Panc1 (cell line): ENCODE data around the gene LRRK1. TPM values are rescaled to one million over a fixed set of nuclear protein-coding genes. Genes with fewer than 3 reads are reported as not detected.

Experiments used
- ATAC-seq: fragments of 200-7000 bp; cut with Tn5 transposase; 2 replicates; pipeline ENCODE4 v1.9.1; 2020; ENCODE audit warnings: mild to moderate bottlenecking, moderate library complexity
- BruUV-seq: library from RNA; stranded (reverse); fragments of 400-500 nt; replicated peaks from 2 replicates; lab custom pipeline; 2021; lab: Mats Ljungman, UMichigan
- CTCF ChIA-PET: fragments of 300-600 bp; sonication (Branson Sonifier 250); formaldehyde crosslinking; loops from one replicate; lab custom pipeline; 2022; ENCODE audit warnings: antibody characterized with exemption; lab: Charles Lee
- POLR2A ChIA-PET: fragments of 300-600 bp; sonication (Branson Sonifier 250); formaldehyde crosslinking; loops from one replicate; lab custom pipeline; 2022; ENCODE audit warnings: antibody characterized with exemption; lab: Charles Lee
- DNase-seq: peaks from one replicate; pipeline ENCODE4 v3.0.0-alpha.2; 2010; ENCODE audit warnings: low read depth, low spot score
- H3K27ac ChIP-seq: 2 replicates; pipeline ENCODE4 v1.5.1; 2011; ENCODE audit warnings: mild to moderate bottlenecking, low read length, inconsistent platforms
- H3K27me3 ChIP-seq: fragments of 200-500 bp; sonication (Bioruptor generic); 2 replicates; pipeline ENCODE4 v1.6.0; 2014; ENCODE audit warnings: low read length, inconsistent platforms; ENCODE audit not compliant: control insufficient read depth, insufficient read depth
- H3K36me3 ChIP-seq: fragments of 200-500 bp; sonication (Bioruptor generic); 2 replicates; pipeline ENCODE4 v1.5.1; 2014; ENCODE audit warnings: inconsistent platforms, mild to moderate bottlenecking, low read length, moderate library complexity; ENCODE audit not compliant: control insufficient read depth, insufficient read depth
- H3K4me1 ChIP-seq: 2 replicates; pipeline ENCODE4 v1.5.1; 2011; ENCODE audit warnings: inconsistent platforms, mild to moderate bottlenecking, low read length, moderate library complexity; ENCODE audit not compliant: control insufficient read depth, insufficient read depth
- H3K4me3 ChIP-seq, 2 experiments: 2 replicates each; pipeline ENCODE4 v1.5.1; 2011 to 2012; ENCODE audit warnings: low read depth in 2 of 2, low read length in 2 of 2, mild to moderate bottlenecking in 2 of 2, inconsistent platforms in 1 of 2, moderate library complexity in 1 of 2
- H3K9me3 ChIP-seq: fragments of 200-500 bp; sonication (Bioruptor generic); 2 replicates; pipeline ENCODE4 v1.5.1; 2014; ENCODE audit warnings: low read depth, mild to moderate bottlenecking, inconsistent platforms, low read length, moderate library complexity; ENCODE audit not compliant: control insufficient read depth, insufficient read depth
- CTCF ChIP-seq: fragments of 450-650 bp; IDR thresholded peaks from 2 replicates; pipeline ENCODE4 v1.5.1; 2017; ENCODE audit warnings: mild to moderate bottlenecking
- POLR2AphosphoS5 ChIP-seq: IDR thresholded peaks from 2 replicates; pipeline ENCODE4 v1.6.1; 2012; ENCODE audit warnings: mild to moderate bottlenecking, low read depth, low read length, moderate library complexity
- SIN3A ChIP-seq: IDR thresholded peaks from 2 replicates; pipeline ENCODE4 v1.6.1; 2012; ENCODE audit warnings: low read depth, mild to moderate bottlenecking, low read length, moderate library complexity, borderline replicate concordance; ENCODE audit not compliant: insufficient read depth
- TCF7L2 ChIP-seq: IDR thresholded peaks from 2 replicates; pipeline ENCODE4 v1.6.1; 2011; ENCODE audit warnings: mild to moderate bottlenecking, low read depth, low read length, inconsistent platforms
- in situ Hi-C: cut with HindIII; loops from 2 replicates; pipeline ENCODE4 v1.10.0; 2016; ENCODE audit warnings: low sequenced_read_pairs, low pct_unique_long_range_greater_than_20kb
- intact Hi-C: fragments of 100-400 bp; cut with micrococcal nuclease; formaldehyde crosslinking; loops from one replicate; pipeline ENCODE4 v1.10.0; 2022; ENCODE audit not compliant: unreplicated experiment
- total RNA-seq: library from RNA; stranded (reverse); gene quantifications from one replicate; pipeline ENCODE4 v1.2.1, GENCODE V29; 2021; ENCODE audit not compliant: unreplicated experiment
- TF ChIP-seq, protein P1 (sequence below), 2 experiments: IDR thresholded peaks; 2 replicates each; pipeline ENCODE4 v1.6.1; 2011 to 2012; ENCODE audit warnings: low read depth in 2 of 2, control low read depth in 1 of 2, low read length in 1 of 2, mild to moderate bottlenecking in 1 of 2, moderate library complexity in 1 of 2; ENCODE audit not compliant: insufficient read depth in 1 of 2

Gene LRRK1
- total RNA-seq, 1 experiment from 2014 or later, result 88.0 TPM

GRCh38 chr15:100947760-100948429 is 28.7 kb downstream of the LRRK1 start:
- Histone ChIP-seq H3K27ac (peak overlapping the region; percentile 74), H3K27me3 (no peaks in the 10 kb centered on the region), H3K4me3 (no peak overlapping the region), H3K4me1 (peaks cover 34% of the 10 kb centered on the region), H3K9me3 (no peaks in the 10 kb centered on the region), H3K36me3 (no peaks in the 10 kb centered on the region)
- in situ Hi-C loops, result no loop called here
- ChIA-PET POLR2A (no interaction called here), CTCF (no interaction called here)
- no peak for DNase-seq
- TF ChIP-seq TCF7L2 (no peak), SIN3A (no peak), POLR2AphosphoS5 (no peak)
- TF ChIP-seq, protein P1, sequence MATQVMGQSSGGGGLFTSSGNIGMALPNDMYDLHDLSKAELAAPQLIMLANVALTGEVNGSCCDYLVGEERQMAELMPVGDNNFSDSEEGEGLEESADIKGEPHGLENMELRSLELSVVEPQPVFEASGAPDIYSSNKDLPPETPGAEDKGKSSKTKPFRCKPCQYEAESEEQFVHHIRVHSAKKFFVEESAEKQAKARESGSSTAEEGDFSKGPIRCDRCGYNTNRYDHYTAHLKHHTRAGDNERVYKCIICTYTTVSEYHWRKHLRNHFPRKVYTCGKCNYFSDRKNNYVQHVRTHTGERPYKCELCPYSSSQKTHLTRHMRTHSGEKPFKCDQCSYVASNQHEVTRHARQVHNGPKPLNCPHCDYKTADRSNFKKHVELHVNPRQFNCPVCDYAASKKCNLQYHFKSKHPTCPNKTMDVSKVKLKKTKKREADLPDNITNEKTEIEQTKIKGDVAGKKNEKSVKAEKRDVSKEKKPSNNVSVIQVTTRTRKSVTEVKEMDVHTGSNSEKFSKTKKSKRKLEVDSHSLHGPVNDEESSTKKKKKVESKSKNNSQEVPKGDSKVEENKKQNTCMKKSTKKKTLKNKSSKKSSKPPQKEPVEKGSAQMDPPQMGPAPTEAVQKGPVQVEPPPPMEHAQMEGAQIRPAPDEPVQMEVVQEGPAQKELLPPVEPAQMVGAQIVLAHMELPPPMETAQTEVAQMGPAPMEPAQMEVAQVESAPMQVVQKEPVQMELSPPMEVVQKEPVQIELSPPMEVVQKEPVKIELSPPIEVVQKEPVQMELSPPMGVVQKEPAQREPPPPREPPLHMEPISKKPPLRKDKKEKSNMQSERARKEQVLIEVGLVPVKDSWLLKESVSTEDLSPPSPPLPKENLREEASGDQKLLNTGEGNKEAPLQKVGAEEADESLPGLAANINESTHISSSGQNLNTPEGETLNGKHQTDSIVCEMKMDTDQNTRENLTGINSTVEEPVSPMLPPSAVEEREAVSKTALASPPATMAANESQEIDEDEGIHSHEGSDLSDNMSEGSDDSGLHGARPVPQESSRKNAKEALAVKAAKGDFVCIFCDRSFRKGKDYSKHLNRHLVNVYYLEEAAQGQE (IDR thresholded peaks at IDR 0.05; ENCODE audit: insufficient read depth in 1 of 2, low read depth in 2 of 2, low read length in 1 of 2), result no peak
- 0 out of 2 replicates have a peak, but pooled peaks have one; percentile 40 for ATAC-seq
- intact Hi-C loops, result no loop called here
- BruUV-seq, result no TSS peak

GRCh38 chr15:100948430-100948762 is 29.2 kb downstream of the LRRK1 start:
- no TSS peak for BruUV-seq
- ATAC-seq (no peak), DNase-seq (no peak)
- TF ChIP-seq POLR2AphosphoS5 (no peak), TCF7L2 (no peak), SIN3A (no peak), CTCF (no peak)
- TF ChIP-seq, protein P1 (IDR thresholded peaks at IDR 0.05; ENCODE audit: insufficient read depth in 1 of 2, low read depth in 2 of 2, low read length in 1 of 2), result no peak
- intact Hi-C loops (no loop called here), in situ Hi-C loops (no loop called here)
- Histone ChIP-seq H3K9me3 (no peaks in the 10 kb centered on the region), H3K36me3 (no peaks in the 10 kb centered on the region), H3K27ac (peak overlapping the region; percentile 74), H3K27me3 (no peaks in the 10 kb centered on the region), H3K4me3 (no peak overlapping the region), H3K4me1 (peaks cover 29% of the 10 kb centered on the region)
- ChIA-PET POLR2A (no interaction called here), CTCF (no interaction called here)
